ENCODE data around the gene WNT2B. TPM values are rescaled to one million over a fixed set of nuclear protein-coding genes. Genes with fewer than 3 reads are reported as not detected.

The WNT2B gene
- total RNA-seq, 1 donor from 2014 or later = not detected

- intact Hi-C loops (cut with micrococcal nuclease) = no loop called here
Observed at GRCh38 chr1:112524986-112525385, 16.2 kb downstream of the WNT2B start.

DNA sequence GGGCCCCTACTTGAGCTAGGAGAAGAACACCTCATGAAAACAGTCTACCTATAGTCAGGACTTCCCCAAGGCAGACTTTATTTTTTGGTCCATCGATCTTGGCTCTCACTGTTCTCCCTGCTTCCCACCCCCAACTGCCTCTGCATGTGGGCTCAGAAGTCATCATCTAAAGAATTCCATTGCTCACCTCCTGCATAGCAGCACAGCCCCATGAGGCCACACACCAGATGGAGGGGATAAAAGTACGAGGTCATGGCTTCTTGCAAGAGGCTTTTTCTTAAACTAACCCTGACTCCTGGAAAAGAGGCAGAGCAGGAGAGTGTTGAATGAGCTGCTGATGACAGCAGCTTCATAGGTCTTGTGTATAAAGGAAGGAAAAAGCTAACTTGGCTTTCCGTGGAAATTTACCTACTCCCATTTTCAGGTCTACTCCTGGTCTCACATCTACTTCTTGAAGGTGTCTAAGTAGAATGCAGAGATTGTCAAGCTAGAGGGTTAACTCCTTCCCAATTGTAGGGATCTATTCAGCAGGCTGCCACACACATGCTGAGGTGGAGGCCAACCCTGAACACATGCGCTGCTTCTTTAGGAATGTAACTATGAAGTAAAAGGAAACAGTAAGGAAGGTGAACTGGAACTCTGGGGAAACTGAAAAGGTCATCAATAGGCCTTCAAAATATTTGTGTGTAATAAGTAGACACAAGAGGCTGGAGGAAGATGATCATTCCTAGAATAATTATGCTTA is 18.7 kb downstream of the WNT2B start:
- intact Hi-C loops (cut with micrococcal nuclease) = no loop called here

DNA sequence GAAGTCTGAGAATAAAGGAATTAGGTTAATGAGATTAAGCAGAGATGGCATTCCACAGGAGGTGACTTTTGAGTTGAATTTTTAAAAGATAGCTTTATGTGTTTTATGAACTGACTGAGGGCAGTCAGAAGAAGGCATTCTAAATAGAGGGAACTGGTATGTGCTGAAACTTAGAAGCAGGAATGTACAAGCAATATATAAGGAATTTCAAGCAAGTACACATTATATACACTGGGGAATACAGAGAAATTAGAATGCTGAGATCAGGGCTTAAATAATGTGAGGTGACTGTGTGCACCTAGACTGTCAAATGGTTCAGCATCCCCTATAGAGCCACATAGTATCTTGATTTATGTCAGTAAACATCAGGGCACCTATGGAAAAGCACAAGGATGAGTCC is 19.3 kb downstream of the WNT2B start:
- intact Hi-C loops (cut with micrococcal nuclease) = no loop called here

GRCh38 chr1:112529301-112529700 is 20.5 kb downstream of the WNT2B start:
- intact Hi-C loops (cut with micrococcal nuclease) = no loop called here

- intact Hi-C loops (cut with micrococcal nuclease) = no loop called here
Observed at GRCh38 chr1:112530832-112531231, 22.1 kb downstream of the WNT2B start.

GRCh38 chr1:112532064-112532463 is 23.3 kb downstream of the WNT2B start:
- intact Hi-C loops (cut with micrococcal nuclease) = no loop called here

DNA sequence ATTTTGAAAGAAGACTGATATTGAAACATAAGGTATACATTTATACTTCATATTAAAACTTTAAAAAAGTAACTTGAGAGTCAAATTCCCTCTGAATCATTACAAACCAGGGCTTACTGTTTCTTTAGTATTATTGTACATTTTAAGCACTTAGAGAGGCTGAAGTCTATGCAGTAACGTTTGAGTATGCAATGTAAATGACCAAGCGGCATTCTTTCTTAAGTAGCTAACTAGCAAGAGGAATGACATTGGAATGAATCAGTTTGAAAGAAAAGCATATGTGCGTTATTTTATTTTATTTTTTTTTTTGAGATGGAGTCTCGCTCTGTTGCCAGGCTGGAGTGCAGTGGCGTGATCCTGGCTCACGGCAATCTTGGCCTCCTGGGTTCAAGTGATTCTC is 24.3 kb downstream of the WNT2B start:
- intact Hi-C loops (cut with micrococcal nuclease) = no loop called here

DNA sequence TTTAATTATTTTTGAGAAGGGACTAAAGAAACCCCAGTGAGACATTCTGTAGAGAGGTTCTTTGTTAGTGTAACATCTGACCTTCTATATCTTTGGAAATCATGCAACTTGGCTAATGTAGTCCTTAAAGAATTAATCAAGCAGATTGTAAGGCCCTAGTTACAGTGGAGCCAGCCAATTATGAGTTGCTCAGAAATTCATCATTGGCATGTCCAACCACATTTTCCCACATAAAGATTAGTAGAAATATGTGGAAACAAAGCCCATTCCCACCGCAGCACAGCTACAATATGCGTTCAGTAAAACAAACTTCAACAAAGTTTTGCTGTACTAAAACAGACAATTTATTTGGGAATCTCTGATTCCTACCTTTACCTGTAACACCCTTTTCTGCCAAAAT is 27.8 kb downstream of the WNT2B start:
- intact Hi-C loops (cut with micrococcal nuclease) = no loop called here

- intact Hi-C loops (cut with micrococcal nuclease) = no loop called here
Observed at GRCh38 chr1:112537456-112537855, 28.7 kb downstream of the WNT2B start.

DNA sequence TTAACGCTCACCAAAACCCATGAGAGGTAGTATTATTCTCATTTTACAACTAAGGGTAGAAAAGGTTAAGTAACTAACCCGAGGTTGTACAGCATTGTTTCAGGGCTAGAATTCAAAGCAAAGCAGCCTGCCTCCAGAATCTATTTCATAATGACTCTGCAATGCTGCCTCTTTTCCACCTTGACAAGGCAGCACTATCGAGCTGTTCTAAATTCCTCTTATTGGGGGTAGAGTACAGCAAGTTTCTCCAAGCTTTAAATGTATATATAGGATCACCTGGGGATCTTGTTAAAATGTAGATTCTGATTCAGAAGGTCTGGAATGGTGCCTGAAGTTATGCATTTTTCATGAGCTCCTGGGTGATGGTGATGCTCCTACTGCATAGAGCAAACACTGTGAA is 30.1 kb downstream of the WNT2B start:
- intact Hi-C loops (cut with micrococcal nuclease) = no loop called here

DNA sequence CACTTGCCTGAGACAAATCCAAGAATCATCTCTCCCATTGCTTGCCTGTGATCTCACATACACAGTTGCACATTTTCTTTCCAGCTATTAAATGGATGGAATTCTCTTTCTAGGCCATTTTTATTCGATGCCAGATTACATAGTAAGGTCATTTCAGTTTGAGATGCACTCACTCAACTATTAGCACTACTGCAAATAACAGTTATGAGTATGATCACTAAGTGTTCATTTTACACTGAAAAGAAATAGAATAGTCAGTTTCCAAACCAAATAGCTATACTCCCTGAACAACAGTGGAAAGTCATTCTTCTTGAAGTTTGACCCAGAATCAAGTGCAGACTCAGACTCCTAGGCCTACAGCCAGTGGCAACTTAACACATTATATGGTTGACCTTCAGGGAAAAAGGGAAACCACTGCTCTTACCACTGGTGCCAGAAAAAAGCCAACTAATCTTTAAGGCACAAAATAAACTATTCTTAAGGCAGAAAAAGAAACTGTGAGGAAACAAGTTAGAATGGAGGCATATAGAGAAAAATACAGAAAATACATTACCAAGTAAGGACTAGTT is 31.5 kb downstream of the WNT2B start:
- intact Hi-C loops (cut with micrococcal nuclease) = no loop called here

DNA sequence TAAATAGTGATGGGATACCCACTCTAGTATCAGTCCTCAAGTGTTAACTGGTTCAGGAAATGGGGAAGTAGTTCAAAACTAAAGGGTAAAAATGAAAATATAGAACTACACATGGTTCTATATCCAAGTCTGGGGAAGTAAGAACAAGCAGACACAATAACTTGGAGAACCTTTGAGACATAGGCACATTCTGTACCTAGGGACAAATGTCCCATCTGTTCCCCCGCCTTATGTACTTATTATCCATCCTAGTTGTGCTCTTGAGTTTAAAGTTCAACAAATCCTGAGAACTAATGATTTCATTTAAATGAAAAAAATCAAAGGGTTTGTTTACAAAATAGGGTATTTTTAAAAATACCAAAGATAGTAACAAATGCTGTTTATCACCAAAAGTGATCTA is 32.5 kb downstream of the WNT2B start:
- intact Hi-C loops (cut with micrococcal nuclease) = no loop called here

GRCh38 chr1:112542206-112542973 is 33.6 kb downstream of the WNT2B start:
- intact Hi-C loops (cut with micrococcal nuclease) = no loop called here

GRCh38 chr1:112544011-112544688 is 35.4 kb downstream of the WNT2B start:
- intact Hi-C loops (cut with micrococcal nuclease) = no loop called here

DNA sequence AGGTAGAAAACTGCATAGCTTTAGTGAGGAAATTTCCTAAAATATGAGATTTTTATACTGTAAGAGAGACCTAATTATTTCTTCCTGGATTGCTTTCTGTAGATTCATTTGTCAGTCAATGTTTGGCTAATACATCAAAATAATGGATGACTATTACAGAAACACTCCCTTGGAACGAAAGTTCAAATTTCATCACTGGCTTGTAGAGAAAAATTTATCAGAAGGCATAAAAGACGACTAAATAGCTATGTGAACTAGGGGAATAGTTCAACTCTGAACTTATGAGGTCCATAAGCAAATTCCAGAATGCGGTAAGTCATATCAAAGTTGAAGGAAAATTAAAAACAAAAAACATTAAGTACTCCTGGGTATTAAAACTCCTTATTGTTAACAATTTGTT is 36.0 kb downstream of the WNT2B start:
- intact Hi-C loops (cut with micrococcal nuclease) = no loop called here

GRCh38 chr1:112546076-112546475 is 37.3 kb downstream of the WNT2B start:
- intact Hi-C loops (cut with micrococcal nuclease) = no loop called here

DNA sequence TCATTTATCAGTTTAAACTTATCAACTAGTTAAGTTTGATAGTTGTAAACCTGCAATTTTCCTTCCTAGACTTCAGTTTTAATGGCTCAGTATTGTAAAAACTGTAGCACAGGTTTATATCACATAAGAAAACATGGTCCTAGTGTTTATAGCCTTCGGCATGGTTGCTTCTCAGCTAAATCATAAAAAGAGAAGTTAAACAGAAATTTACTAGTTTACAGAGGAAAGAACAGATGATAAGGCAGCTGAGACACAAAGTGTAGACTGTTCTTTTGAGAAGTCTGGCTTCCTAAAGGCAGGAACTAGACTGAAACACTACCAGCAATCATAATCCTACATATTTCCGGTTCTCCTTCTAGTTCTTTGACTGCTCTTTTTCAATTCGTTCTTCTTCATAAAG is 39.8 kb downstream of the WNT2B start:
- intact Hi-C loops (cut with micrococcal nuclease) = no loop called here

DNA sequence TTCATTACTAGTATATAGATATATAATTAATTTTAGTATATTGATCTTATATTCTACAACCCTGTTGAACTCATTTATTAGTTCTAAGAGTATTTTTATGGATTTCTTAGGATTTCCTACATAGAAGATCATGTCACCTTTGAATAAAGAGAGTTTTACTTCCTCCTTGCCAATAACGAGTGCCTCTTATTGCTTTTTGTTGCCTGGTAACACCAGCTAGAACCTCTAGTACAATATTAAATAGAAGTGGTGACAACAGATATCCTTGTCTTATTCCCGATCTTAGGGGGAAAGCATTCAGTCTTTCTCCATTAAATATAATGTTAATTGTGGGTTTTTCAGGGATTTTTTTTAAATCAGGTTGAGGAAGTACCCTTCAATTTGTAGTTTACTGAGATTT is 40.8 kb downstream of the WNT2B start:
- intact Hi-C loops (cut with micrococcal nuclease) = no loop called here

GRCh38 chr1:112554411-112554810 is 45.6 kb downstream of the WNT2B start:
- intact Hi-C loops (cut with micrococcal nuclease) = no loop called here

DNA sequence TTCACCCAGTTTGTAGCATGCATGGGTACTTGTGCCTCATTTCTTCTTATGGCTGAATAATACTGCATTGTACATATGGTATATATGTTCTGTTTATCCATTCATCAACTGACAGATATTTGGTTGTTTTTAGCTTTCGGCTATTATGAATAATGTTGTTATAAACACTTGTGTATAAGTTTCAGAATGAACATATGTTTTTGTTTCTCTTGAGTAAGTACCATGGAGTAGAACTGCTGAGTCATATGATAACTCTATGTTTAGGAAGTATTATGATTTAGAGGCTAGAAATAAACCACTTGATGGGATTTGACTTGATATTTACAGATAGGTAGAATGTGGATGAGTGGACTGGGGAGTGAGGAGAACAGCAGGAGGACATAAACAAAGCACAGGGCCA is 48.6 kb downstream of the WNT2B start:
- intact Hi-C loops (cut with micrococcal nuclease) = no loop called here

DNA sequence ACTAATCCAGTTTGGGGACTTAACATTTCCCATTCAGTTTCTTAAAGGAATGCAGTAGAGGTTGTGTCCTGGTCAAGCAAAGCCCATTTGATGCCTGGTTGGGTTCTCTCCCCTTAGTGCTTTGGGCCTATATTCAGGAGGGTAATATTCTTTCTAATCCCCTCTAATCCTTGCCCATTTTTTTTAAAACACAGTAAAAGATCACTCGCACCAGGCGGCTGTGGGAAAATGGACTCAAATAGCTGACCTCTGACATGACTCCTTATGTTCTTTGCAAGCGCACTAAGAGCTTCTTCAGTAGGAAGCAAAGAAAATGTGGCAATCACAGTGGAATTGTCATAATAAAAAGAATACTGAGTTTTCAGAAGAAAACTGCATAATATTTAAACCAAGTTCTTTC is 49.9 kb downstream of the WNT2B start:
- intact Hi-C loops (cut with micrococcal nuclease) = no loop called here

DNA sequence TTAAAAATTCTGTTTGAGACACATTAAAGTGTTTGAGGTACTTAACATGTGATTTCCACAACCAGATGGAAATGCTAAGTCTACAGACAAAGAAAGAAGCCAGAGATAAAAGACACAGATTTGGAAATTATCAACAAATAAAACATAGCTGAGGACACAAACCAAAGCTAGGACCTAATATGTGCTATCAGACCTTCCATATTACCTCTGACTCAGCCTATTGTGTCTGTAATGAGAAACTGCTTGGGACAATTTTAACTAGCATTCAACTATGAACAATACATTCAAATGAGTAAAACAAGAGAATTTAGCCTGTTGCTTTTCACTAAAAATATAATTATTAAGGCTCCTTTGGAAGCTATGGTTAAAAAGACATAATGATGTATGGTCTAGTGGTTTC is 54.6 kb downstream of the WNT2B start:
- intact Hi-C loops (cut with micrococcal nuclease) = no loop called here

Data from T-helper 2 cell treated with Interferon-gamma antibody and Interleukin-4, amounts not matched to agents 100 ng/mL and 5 ng/mL, for 36 hours (primary cell).